ENCODE measurements around the gene CD19.

GRCh38 chr16:28893291-28893690 lies 38.5 kb upstream of the CD19 start:
- TF ChIP-seq CTCF (IDR thresholded peaks at IDR 0.05) (no peak), TCF7L2 (IDR thresholded peaks at IDR 0.05; ENCODE audit: low read depth, low read length) (no peak), POLR2AphosphoS5 (IDR thresholded peaks at IDR 0.05; ENCODE audit: low read depth, low read length) (no peak)
